ENCODE results near the gene DOCK3.

- TF ChIP-seq CTCF (IDR thresholded peaks at IDR 0.05; ENCODE audit: insufficient read depth, low read length) (no peak), POLR2AphosphoS5 (IDR thresholded peaks at IDR 0.05; ENCODE audit: low read depth) (no peak)
These were observed 655.3 kb downstream of the DOCK3 start for GRCh38 chr3:51330046-51330445.

Data from HL-60 (cell line).